GM19395 (cell line): ENCODE data around the gene SRL.
A peak's percentile ranks its signal among the peaks of the same experiment; 100 is the strongest.
"Not testable (repeated sequence)": the region's sequence is repeated elsewhere in the genome, so short reads cannot be mapped to it uniquely, and the experiment has no call there.

ENCODE experiments used
- ATAC-seq: cut with Tn5 transposase; IDR thresholded peaks from one replicate; pipeline ENCODE4 v1.9.1; 2021; ENCODE audit warnings: mild to moderate bottlenecking, moderate library complexity; ENCODE audit not compliant: unreplicated experiment

Gene SRL

DNA sequence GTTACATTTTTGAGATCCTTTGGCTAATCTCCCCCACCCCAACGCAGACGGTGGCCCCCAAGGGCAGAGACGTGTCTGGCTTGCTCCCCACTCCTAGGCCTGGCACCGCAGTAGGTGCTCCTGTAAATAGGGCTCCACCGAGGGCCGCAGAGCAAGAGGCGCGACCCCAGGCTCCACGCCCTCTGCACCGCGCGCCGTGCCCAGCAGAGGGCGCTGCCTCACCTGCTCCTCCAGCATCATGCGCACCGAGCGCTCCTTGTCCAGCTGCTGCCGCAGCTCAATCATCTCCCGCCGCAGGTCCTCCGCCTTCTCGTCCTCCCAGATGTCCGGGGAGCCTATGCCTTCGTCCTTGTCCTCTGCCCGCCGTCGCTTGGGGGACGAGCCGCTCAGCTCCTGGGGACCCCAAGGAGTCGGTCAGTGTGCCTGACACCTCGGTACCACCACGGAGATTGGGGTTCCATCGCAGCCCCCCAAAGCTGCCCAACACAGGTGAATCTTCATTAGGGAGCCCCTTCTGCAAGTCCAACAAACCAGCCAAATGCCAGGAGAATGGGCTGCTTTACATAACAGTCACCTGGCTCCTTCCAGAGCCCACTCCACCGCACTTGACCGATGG is 19.8 kb upstream of the SRL start:
- ATAC-seq: no peak

DNA sequence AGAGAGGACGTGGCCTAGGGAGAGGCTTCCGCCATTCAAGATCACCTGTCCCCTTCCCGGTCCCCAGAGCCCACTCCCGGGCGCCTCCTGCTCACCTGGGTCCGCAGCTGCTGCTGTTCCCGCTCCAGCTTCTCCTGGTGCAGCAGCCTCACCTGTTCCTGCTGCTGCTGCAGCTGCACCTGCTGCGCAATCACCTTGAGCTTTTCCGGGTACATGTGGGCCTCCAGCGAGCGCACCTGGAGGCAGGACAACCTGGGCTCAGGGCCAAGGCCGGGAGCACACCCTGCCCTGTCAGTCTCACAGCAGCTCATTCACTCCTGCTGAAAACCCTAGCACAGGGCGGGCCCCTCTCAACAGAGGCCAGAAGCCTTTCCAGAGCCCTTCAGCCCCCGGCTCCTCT is 18.5 kb upstream of the SRL start:
- no peak for ATAC-seq

DNA sequence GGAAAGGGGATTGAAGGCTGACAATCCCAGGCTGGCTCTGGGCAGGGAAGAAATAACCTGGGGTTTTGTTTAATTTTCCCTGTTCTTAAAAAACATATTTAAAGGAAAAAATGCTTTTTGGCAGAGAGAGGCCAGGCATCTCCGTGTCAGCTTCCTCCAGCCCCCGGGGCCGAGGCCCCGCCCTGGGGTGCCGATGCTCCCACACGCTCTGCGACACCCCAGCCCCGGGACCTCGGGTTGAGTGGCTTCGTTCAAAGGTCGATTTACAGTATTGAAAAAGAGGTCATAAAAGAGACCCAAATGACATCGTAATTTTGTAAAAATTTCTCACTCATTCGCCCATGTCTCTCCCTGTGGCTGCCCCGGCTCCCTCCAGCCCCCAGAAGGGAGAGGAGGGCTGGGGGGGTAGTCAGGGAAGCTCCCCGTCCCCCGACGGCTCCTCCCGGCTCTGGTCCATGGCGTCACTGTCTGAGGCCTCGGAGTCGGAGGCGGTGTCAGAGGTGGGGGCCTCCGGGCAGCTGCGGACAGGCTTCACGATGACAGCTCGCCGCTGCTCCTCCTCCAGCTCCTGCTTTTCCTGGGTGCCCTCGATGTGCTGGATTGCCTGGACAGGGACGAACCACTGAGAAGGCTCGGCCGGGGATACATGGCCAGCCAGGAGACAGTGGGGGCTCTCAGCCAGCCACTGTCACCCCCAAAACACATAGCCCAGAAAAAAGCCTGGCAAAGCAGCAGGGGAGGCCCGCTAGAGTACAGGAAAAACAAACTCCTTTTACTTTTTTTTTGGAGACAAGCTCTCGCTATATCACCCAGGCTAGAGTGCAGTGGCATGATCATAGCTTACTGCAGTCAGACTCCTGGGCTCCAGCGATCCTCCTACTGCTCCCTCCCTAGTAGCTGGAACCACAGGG is 16.0 kb upstream of the SRL start:
- no peak for ATAC-seq

DNA sequence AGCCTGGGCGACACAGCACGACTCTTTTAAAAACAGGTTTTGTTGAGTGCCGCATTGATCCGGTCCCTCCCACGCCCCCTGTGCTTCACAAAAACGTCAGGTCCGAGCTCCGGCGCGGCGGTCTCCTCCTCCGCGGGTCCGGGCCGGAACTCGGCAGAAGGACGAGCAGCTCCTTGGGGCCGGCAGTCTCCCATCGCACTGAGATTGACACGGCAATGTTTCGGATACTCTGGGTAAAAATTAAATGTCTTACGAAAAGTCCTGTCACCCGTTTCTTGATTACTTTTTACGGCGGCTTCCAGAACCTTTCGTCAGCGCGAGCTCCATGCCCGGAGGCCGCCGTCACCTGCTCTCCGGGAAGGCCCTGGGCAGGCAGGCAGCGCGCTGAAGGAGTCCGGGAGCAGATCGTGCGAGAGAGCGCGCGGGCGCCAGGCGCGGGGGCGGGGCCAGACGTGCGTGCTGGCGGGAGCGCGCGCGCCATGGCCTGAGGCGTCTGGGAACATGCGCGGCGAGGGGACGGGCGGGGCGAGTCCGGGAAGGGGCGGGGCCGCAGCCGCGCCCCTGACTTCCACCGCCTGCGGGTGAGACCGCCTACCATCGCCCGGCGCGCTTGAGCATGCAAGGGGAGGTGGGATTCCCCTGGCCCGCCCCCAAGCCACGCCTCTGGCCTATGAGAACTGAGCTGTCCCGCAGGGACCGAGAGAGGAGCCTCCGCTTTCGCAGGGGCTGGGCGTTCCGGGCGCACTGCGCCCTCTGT is 11.7 kb upstream of the SRL start:
- peak; percentile 92 for ATAC-seq

DNA sequence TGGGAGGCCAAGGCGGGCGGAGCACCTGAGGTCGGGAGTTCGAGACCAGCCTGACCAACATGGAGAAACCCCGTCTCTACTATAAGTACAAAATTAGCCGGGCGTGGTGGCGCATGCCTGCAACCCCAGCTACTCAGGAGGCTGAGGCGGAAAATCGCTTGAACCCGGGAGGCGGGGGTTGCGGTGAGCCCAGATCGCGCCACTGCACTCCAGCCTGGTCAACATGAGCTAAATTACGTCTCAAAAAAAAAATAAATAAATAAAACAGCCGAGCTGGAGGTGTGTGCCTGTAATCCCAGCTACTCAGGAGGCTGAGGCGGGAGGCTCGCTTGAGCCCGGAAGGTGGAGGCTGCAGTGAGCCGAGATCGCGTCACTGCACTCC is 11.1 kb upstream of the SRL start:
- ATAC-seq: not testable (repeated sequence)

DNA sequence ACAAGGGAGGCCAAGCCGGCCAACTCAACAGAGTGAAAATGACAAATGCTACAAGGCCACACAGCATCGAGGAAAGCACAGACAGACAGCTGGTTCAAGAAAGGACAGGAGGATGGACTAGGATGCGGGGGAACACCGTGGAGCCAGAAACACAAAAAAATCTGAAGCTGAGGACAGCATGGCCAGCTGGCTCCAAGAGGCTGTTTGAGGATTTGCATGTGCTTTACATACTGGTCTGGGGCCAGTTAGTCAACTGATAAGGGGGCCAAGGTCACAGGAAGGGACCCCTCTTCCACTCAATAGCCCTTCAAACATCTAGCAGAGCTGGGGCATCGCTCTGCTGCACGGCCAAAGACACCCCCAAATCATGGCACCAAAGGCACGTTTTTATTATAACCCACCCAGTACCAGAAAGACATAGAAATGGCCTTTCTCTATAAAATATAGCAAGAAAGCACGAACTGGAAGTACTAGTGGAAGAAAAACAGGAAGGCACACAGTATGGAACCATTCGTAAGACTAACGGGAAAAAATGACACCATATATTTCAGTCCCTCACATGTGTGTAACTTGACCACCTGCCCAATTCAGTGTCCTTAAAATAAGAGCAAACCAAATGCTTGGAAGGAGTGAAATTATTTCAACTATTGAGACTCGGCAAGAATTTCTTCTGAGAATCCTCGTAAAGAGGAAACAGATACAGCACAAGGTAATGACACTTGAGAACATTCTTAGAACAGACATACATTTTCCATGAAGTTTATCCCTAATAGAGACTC is 7.8 kb upstream of the SRL start:
- no peak for ATAC-seq

DNA sequence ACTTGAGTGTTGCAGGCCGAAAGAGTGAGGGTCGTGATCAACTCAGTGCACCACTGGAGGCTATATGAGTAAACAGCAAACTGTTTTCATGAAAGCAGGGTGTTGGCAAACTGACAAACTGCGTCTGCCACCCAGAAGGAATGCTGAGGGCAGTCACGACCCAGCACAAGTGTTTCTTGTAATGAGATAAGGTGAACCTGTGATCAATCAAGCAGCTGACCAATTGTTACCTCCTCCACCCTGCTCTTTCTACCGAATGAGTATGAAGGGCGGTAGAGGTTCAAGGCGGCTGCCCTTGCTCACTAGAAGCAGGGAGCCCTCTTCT is 5.5 kb upstream of the SRL start:
- no peak for ATAC-seq

DNA sequence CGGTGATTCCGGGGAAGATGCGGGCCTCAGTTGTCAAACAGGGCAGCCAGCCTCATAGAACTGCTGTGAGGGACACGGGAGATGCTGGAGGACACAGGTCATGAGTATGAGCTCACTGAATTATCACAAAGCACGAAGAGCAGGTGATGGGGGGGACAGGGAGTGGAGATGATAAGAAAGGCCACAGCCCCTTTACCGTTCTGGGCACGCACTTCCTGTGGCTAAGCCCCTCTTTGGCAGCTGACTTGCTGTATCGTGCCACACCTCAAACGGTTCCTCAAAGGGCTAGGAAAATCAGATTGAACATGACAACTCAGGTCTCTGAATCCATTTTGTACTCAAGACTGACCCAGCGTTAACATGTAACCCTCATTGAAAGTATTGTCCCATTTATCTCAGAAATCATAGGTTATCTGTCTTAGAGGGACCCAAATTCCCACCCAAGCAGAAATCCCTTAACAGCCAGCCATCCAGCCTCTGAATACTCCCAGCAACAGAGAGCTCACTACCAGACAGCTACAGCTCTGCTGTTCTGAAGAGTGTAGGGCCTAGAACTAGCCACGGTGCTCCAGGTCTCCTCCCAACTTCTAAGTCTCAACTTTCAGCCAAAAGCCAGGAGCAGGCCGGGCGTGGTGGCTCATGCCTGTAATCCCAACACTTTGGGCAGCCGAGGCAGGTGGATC is 5.0 kb upstream of the SRL start:
- ATAC-seq: no peak

DNA sequence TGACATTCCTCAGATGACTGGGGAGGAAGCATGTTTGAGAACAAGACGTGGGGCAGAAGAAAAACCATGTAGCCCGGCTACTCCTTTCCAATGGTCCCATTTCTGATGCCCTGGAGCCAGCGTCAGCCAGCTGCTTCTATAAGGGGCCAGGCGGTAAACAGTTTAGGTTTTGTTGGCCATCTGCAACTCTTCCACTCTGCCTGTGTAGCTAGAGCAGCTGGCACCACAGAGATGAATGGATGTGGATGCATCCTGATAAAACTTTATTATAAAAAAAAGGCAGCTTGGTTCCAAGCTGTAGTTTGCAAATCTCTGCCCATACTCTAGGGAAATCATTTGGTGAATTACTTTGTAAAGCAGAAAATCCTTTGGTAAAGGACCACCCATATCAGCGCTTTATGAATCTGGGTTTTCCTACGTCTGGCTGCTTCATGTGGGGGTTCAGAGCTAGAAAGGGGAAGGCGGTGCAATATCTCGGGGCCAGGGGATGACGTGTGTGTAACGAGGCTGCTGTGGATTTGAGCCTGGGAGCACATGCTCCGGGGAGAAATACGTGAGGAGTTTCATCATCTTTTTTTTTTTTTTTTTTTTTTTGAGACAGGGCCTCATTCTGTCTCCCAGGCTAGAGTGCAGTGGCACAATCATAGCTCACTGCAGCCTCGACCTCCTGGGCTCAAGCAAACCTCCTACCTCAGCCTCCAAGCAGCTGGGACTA is 3.4 kb upstream of the SRL start:
- ATAC-seq: no peak

DNA sequence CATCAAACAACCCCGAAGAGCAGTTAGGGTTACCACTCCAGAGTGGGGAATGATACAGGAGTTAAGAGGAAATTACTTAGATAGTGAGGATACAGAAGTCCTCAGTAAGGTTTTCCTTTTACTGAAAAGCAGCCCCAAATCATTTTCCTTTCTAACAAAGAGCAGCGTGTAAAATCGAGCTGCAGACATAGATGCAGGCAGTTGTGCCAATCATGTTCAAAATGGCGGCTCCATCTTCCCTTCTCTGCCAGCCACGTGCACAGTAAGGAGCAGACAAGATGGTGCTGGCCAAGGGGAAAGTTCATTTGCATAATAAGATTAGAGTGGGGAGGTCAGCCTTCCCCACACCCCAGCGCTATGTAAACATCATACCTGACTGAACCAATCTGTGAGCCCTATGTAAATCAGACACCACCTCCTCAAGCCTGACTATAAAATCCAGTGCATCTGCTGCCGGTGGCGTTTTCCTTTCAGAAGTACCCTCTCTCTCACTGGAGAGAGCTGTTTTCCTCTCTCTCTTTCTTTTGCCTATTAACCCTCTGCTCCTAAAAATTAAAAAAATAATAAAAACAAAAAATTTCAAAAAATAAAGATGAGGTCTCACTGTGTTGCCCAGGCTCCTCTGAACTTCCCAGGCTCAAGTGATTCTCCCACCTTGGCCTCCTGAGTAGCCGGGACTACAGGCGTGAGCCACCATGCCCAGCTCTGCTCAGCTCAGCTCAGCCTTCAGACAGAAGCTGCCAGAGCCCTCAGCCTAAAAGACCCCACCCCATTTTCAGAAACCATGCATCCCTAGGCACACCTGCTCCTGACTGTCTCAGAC is 2.6 kb upstream of the SRL start:
- no peak for ATAC-seq

DNA sequence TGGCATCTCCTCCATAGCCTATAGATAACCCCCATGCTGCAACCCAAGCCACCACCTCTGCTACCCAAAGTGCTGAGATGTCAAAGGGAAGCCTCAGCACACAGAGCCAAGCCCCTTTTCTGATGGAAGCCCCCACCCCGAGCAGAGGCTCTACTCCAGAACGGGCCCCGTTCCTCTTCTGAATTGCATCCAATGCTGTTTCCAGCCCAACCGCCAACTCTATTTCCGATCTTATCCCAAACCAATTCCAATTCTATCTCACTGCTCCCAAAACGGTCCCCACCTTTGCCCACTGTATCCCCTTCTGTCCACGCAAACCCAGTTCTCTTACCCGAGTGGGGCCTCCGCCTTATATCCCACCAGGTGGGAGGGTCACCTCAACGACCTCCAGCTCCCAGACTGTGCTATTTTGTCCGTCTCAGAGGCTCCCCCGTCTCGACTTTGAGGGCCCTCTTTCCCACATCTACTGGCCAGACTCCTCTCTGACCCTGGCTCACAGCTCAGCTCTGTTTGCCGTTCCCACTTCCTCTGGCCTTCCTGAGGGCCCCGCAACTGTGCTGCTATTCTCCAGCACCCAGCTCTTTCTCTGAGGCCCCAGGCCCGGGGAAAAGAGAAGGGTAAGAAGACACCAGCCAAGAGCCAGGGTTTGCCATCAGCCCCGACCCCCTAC is 487 bp downstream of the SRL start:
- ATAC-seq: no peak

DNA sequence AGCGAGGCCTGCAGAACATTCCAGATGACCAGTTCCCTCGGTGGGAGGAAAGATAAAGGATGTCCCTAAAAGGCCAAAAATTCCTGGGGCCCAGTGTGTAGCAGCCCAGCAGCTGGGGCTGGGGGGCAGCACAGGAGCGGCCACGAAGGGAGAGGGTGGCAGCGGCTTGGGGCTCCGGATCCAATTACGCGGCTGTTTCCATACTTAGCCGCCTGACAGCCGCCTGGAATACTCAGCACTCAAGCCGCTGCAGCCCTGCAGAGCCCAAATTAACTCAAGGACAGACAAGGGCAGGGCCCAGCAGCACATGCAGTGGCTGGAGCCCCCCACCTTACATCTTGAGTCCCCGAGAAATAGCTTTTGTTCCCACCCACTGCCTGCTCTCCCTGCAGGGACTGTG is 1.3 kb downstream of the SRL start:
- no peak for ATAC-seq

DNA sequence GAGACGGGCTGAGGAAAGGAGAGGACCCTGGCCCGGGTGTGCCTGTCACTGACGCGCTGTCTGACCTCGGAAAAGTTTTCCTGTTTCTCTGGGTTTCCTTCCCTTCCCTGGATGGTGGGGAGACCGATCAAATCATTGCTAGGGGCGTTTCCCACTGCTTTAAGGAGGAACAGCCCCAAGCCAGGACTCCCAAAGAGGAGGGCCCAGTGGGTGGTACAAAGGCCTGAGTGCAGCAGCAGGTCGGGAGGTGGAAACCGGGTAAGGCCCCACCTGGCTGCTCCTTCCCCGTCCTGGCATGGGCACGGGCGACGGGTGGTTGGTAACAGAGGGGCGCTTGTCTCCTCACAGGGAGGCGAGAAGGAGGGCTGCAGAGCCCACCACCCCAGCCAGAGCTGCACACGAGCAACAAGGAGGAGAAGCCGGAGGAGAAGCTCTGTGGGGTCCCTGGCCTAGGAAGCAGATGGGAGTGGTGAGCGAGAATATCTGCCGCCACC is 2.2 kb downstream of the SRL start:
- no peak for ATAC-seq

DNA sequence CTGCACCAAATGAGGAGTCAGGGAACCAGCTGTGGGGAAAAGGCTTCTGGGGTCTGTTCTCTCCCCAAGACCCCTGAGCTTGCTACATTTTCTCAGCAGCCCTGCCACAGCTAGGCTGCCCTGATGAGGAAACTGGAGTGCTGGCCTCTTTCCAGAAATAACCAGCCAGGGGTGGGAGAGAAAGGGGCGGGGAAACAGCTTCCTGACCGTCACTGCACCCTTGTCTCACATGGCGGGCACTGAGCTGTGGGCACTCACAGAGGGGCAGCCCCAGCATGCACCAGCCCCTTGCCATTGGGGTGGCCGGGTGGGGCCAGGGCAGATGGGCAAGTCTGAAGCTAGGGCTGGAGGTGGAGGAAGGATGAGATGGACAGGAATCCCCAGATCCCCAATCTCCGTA is 2.9 kb downstream of the SRL start:
- no peak for ATAC-seq

DNA sequence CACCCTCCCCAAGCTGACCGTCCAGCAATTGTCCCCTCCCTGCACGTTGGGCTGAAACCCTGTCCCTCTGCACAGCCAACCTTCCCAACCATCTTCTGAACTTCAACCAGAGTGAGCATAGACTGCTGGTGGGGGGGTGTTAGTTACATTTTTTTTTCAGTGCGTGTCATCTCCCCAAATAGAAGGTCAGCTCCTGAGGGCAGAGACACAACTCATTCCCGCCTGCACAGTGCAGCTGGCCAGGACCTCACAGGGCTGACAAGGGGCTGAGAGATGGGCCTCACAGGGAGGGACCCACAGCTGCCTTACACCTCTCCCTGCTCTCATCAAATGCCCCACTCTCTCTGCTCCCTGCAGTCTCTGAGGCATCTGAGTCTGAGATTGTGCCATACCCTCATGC is 8.4 kb downstream of the SRL start:
- no peak for ATAC-seq

DNA sequence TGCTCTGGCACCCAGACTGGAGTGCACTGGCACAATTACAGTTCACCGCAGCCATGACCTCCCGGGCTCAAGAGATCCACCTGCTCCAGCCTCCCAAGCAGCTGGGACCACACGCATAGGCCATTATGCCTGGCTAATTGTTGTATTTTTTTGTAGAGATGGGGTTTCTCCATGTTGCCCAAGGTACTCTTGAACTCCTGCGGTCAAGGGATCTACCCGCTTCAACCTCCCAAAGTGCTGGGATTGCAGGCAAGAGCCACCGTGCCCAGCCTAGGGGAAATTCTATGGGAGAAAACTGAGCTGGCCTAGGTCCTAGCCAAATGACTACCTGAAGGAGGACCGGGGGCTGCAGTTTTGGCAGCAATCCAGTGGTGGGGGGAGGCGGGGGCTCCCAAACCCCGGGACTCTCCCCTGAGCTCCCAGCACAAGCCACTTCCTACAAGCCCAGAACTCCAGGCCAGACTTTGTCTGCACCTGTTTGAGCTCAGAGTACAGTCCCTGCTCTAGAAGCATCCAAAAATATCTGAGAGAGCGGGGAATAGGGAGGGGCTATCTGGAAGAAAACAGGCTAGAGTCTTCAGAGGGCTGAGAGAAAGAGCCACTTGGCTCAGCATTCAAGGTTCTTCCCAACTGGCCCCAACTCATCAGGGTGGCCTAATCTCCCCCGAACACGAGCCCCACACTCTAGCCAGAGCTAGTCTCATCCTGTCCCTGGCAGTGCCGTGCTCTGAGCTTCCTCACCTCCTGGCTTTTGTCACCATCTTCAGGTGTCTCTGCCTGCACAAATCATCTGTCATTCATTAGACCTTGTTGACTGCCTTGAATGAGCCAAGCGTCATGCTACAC is 9.1 kb downstream of the SRL start:
- no peak for ATAC-seq

DNA sequence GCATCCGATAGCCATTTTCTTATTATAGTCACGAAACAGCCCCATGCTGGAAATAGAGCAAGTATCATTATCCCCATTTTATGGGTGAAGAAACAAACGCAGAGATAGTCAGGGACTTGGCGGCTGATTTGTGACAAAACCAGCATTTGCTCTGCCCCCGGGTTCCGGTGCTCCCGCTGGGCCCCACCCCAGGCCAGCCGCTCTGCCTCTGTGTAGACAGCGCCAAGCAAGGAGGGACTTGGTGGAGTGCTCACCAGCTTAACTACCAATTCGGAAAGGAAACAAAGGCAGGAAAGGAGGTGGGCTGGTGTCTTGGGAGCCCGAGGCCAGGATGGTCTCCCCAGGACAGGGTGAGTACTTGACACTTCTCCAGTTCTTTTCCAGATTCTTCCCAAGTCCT is 10.0 kb downstream of the SRL start:
- ATAC-seq: no peak

DNA sequence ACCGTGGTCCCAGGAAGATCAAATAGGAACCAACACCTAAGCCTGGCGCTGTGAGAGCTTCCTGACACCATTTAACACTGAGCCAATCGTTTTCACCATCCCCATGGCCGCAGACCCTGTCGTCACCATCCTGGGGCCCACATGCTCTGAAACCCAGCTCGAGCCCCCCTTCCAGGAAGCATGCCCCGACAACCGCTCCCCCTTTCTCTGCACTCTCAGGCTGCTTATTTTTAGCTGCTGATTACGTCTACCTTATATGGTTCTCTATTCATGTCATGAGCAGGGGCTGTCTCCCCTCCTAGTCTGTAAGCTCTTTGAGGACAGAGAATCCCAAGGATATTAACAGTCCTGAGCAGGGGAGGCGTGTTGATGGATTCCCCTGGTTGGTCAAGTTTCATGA is 10.5 kb downstream of the SRL start:
- ATAC-seq: no peak
